Glutamatergic neuron (in vitro differentiated cells): ENCODE data around the gene CBX1. TPM values are rescaled to one million over a fixed set of nuclear protein-coding genes. Genes with fewer than 3 reads are reported as not detected.

Experiments
- DNase-seq: peaks from one replicate; pipeline ENCODE4 v3.0.0; 2022
- H3K27ac Mint-ChIP-seq: one replicate; pipeline ENCODE4 v1.8.0; 2020; ENCODE audit warnings: mild to moderate bottlenecking, mixed read lengths, inconsistent platforms; ENCODE audit not compliant: unreplicated experiment
- H3K27me3 Mint-ChIP-seq: one replicate; pipeline ENCODE4 v1.8.0; 2020; ENCODE audit warnings: mild to moderate bottlenecking, moderate library complexity, mixed read lengths, inconsistent platforms; ENCODE audit not compliant: unreplicated experiment
- H3K36me3 Mint-ChIP-seq: one replicate; pipeline ENCODE4 v1.8.0; 2020; ENCODE audit warnings: mild to moderate bottlenecking, mixed read lengths, inconsistent platforms; ENCODE audit not compliant: unreplicated experiment
- H3K4me1 Mint-ChIP-seq: one replicate; pipeline ENCODE4 v1.8.0; 2020; ENCODE audit warnings: mild to moderate bottlenecking, low read depth, mixed read lengths, inconsistent platforms; ENCODE audit not compliant: unreplicated experiment
- H3K4me3 Mint-ChIP-seq: one replicate; pipeline ENCODE4 v1.8.0; 2020; ENCODE audit warnings: mild to moderate bottlenecking, mixed read lengths, inconsistent platforms; ENCODE audit not compliant: unreplicated experiment
- H3K9me3 Mint-ChIP-seq: one replicate; pipeline ENCODE4 v1.8.0; 2020; ENCODE audit warnings: mild to moderate bottlenecking, moderate library complexity, mixed read lengths, inconsistent platforms; ENCODE audit not compliant: unreplicated experiment
- total RNA-seq: library from RNA; stranded (reverse); fragmentation: NEBNext Ultra II Directional; extraction: Animal tissue kit (Norgen Biotek cat#: 25700); gene quantifications from one replicate; pipeline ENCODE4 v1.2.1, GENCODE V29; 2021; ENCODE audit not compliant: unreplicated experiment
- TF ChIP-seq, protein P1 (sequence below): fragments of 200-600 bp; sonication (generic); IDR thresholded peaks from one replicate; pipeline ENCODE4 v1.5.0; 2021; ENCODE audit not compliant: partially characterized antibody, unreplicated experiment

Gene CBX1
- total RNA-seq, 1 donor from 2014 or later = 141 TPM

DNA sequence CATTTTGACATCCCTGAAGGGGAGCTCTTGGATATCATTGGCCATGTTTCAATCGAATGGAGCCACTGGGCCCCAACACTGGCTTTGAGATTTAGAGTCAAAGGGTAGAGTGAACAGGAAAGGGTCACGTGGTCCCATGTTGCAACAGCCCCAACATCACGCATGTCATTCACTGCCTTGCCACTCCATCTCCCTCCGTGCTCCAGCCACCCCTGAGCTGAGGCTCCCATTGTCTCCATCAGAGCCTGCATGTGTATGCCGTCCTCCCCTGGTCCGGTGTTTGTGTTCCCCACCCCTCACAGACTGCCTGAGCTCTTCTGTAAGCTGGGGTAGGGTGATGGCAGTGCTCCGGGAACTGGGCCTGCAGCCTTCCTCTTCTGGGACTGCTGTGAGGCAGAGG lies 41.0 kb downstream of the CBX1 start:
- peak overlapping the region; percentile 48 for H3K27ac Mint-ChIP-seq
- H3K27me3 Mint-ChIP-seq = peaks cover 12% of the 10 kb centered on the region
- H3K36me3 Mint-ChIP-seq = peaks cover 6% of the 10 kb centered on the region
- H3K4me3 Mint-ChIP-seq = no peak overlapping the region
- H3K4me1 Mint-ChIP-seq = peaks cover 19% of the 10 kb centered on the region
- DNase-seq = no peak
- peaks cover 11% of the 10 kb centered on the region for H3K9me3 Mint-ChIP-seq
- TF ChIP-seq, protein P1, sequence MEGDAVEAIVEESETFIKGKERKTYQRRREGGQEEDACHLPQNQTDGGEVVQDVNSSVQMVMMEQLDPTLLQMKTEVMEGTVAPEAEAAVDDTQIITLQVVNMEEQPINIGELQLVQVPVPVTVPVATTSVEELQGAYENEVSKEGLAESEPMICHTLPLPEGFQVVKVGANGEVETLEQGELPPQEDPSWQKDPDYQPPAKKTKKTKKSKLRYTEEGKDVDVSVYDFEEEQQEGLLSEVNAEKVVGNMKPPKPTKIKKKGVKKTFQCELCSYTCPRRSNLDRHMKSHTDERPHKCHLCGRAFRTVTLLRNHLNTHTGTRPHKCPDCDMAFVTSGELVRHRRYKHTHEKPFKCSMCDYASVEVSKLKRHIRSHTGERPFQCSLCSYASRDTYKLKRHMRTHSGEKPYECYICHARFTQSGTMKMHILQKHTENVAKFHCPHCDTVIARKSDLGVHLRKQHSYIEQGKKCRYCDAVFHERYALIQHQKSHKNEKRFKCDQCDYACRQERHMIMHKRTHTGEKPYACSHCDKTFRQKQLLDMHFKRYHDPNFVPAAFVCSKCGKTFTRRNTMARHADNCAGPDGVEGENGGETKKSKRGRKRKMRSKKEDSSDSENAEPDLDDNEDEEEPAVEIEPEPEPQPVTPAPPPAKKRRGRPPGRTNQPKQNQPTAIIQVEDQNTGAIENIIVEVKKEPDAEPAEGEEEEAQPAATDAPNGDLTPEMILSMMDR = no peak

- peaks cover 11% of the 10 kb centered on the region for H3K9me3 Mint-ChIP-seq
- DNase-seq = no peak
- H3K27me3 Mint-ChIP-seq = peaks cover 13% of the 10 kb centered on the region
- H3K4me1 Mint-ChIP-seq = peaks cover 23% of the 10 kb centered on the region
- no peak overlapping the region for H3K4me3 Mint-ChIP-seq
- TF ChIP-seq, protein P1 = no peak
- no peak overlapping the region for H3K27ac Mint-ChIP-seq
- peaks cover 6% of the 10 kb centered on the region for H3K36me3 Mint-ChIP-seq
Observed at GRCh38 chr17:48059125-48059668, 42.1 kb downstream of the CBX1 start.

GRCh38 chr17:48058393-48059124 lies 42.7 kb downstream of the CBX1 start:
- Mint-ChIP-seq H3K36me3 (peaks cover 6% of the 10 kb centered on the region), H3K27ac (peak overlapping the region; percentile 52), H3K9me3 (peaks cover 11% of the 10 kb centered on the region), H3K27me3 (peaks cover 14% of the 10 kb centered on the region), H3K4me3 (no peak overlapping the region), H3K4me1 (peaks cover 24% of the 10 kb centered on the region)
- TF ChIP-seq, protein P1 = no peak
- no peak for DNase-seq

GRCh38 chr17:48057626-48058025 lies 43.7 kb downstream of the CBX1 start:
- peaks cover 18% of the 10 kb centered on the region for H3K27me3 Mint-ChIP-seq
- peaks cover 33% of the 10 kb centered on the region for H3K4me1 Mint-ChIP-seq
- TF ChIP-seq, protein P1 = no peak
- no peak overlapping the region for H3K27ac Mint-ChIP-seq
- DNase-seq = no peak
- peaks cover 11% of the 10 kb centered on the region for H3K9me3 Mint-ChIP-seq
- peaks cover 6% of the 10 kb centered on the region for H3K36me3 Mint-ChIP-seq
- no peak overlapping the region for H3K4me3 Mint-ChIP-seq

- peak overlapping the region; percentile 81 for H3K27ac Mint-ChIP-seq
- H3K9me3 Mint-ChIP-seq = peaks cover 11% of the 10 kb centered on the region
- peak overlapping the region; percentile 99 for H3K4me3 Mint-ChIP-seq
- H3K27me3 Mint-ChIP-seq = peaks cover 18% of the 10 kb centered on the region
- H3K36me3 Mint-ChIP-seq = peaks cover 6% of the 10 kb centered on the region
- DNase-seq = no peak
- H3K4me1 Mint-ChIP-seq = peaks cover 39% of the 10 kb centered on the region
- TF ChIP-seq, protein P1 = no peak
Observed at GRCh38 chr17:48056879-48057278, 44.4 kb downstream of the CBX1 start.
